ENCODE measurements around the gene DCUN1D3.
"Not testable (repeated sequence)": the region's sequence is repeated elsewhere in the genome, so short reads cannot be mapped to it uniquely, and the experiment has no call there.

The DCUN1D3 gene

DNA sequence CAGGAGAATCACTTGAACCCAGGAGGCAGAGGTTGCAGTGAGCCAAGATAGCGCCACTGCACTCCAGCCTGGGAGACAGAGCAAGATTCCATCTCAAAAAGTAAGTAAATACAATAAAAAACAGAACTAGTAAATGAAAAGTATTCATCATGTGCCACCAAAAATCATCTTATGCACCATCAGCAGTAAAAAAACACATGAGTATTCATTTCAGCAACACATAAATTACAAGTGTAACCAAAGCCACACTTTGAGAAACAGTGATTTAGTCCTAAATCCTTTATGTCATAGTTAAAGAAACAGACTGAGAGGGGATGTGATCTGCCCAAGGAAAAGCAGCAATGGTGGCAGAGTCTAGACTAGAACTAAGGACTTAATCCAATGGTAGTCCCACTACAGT, 13.0 kb downstream of the DCUN1D3 start:
- no peak for DNase-seq

DNA sequence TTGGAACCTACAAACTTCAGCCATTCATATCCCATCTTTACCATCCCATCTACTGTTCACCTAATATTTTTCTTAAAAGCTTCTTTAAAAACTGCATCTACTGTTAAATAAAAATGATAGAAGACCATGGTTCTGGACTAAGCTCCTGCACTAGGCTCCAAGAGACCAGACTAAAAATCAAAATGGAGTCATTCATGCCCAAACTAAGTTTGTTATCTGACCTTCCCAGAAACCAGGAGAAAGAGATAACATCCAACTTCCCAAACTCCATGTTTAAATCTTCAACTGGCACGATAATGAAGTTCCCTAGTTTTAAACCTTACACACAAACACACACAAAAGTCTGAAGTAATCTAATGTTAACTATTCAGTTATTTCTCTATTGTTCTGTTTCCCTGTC, 13.8 kb downstream of the DCUN1D3 start:
- DNase-seq: no peak

DNA sequence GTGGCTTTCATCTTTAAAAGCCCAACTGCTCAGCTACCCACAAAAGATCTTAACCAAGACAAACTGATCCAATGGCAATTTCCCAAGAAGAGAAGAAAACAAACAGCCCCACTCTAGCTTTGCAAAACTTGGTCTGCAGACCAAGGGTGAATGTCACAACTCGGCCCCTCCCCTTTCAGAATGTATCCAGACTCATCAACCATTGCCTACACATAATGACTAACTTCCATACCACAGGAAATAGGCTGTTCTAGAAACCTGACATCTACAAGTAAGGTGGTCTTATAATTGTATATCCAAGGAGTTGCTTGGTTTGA, 16.0 kb downstream of the DCUN1D3 start:
- DNase-seq: no peak

DNA sequence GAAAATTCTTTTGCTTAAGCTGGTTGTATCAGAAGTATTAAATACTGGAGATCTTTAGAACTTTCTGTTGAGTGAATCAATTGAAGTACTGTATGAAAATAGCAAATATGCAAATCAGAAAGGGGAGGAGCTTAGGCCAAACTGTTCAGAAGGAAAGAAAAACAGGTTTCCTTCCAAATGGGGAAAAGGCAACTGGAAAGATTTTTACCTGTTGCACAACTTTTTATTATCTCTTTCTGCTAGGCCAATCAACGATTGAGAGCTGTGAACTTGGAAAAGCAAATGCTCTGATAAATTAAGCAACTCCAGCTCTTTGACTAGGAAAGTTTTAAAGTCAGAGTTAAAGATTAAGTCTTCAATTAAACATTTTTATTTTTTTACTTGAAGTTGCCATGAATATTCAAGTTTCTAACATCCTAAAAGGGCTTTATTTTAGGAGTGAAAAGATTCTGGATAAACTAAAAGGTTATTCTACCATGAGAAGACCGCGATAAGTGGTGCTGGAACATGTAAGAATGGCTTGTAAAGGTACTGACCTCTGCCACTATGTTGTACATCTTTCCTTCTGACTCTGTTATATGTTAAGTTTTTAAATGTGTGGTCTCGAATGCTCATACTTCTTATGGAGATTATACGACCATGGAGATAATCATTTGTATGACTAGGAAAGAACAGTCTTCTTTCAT, 16.5 kb downstream of the DCUN1D3 start:
- DNase-seq: no peak

DNA sequence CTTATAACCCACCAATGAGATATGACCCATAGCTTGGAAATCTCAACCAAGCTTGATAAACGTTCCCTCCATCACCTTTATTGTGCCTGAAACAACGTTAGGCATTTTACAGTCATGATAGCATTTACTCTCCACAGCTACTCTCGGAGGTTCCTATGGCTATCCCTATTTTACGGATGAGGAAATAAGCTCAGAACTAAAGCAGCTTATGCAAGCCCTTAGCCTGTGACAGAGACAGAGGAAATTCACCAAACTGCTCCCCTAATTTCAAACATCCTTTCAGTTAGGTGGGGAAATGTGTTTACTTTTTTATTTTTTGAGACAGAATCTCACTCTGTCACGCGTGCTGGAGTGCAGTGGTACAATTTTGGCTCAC, 18.7 kb downstream of the DCUN1D3 start:
- DNase-seq: no peak

DNA sequence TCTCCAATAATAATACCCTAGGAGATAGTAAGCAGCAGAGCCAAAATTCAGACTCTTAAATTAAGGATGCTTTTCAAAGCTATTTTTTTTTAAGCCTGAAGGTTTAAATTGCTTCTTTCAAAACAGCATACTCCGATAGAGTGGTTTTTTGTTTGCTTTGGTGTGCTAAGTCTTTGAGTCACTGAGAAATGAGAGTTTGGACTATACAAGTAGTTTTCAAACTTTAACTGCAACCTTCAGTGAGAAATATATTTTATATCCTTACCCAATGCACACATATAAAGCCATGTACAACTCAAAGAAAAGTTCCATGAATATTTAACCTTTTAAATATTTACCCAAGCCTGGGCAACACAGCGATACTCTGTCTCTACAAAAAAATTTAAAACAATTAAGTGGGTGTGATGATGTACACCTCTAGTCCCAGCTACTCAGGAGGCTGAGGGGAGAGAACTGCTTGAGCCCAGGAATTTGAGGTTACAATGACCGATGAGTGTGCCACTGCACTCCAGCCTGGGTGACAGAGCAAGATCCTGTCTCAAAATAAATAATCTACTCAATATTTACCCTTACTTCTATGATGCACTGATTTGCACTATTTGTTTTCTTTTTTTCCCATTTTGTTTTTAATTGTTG, 19.2 kb downstream of the DCUN1D3 start:
- no peak for DNase-seq

DNA sequence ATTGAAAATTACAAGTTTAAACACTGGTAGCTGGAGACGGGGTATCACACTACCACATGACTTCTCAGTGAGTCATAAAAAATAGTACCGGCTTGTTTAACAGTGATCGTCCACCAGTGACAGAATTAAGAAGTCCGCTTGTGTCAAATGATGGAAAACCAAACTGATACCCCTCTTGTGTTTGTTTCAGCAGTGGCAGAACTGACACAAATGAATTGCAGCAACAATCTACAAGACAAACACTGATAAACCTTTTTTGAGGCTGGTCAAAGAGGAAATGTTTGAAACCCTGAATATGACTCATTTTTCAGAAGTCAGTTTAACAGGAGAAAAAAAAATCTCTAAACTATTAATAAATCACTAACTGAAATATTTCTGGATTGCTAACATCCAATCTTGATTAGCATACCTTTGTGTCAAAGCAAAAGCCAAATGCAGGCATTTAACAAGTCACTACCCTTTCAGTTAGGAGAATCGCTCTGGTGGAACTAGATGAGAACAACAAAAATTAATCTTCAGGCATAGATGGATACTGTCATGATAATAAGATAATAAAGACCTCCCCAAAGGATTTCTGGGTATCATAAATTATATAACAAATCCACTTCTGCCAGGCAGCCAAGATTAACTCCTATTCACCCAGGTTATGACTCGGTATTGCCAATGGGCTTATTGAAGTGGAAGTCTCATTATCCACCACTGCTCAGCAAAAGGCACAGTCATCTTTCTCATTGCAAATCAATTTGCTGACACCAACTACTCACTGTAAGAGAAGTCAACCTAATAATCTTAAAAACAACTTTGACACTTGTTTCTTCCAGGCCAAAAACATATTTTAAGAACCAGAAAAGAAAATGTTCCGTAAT, 20.8 kb downstream of the DCUN1D3 start:
- DNase-seq: no peak

DNA sequence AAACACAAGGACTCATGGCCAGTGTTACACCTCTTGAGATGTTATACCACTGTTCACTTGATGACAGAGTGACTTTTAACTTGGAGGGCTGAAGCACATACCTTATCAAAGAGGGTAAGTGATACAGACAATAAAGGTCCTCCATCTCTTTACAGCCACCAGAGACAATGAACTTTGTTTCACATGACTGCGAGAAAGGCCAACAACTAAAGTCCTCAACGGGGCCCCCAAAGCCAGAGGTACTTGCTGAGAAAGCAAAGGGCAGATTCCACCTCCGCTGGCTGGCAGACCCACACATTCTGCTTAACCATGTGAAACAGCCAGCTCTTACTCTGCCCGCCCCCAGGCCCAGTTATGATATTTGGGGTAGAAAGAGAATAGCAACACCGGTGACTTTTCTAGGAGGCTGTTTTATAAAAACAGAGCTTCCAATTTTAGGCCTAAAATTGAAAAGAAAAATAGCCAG, 21.4 kb downstream of the DCUN1D3 start:
- DNase-seq: no peak

DNA sequence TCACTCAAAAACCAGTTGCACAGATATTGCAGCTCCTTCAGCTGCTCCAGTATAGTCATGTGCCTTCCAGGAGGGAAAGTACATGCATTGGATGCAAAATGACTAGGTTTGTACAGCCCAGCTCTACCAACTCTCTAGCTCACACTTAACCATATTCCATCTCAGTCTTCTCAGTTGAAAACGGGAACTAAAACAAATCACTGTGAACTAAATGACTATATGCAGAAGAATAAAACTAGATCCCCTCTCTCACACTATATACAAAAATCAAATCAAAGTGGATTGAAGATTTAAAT, 24.9 kb downstream of the DCUN1D3 start:
- DNase-seq: no peak

DNA sequence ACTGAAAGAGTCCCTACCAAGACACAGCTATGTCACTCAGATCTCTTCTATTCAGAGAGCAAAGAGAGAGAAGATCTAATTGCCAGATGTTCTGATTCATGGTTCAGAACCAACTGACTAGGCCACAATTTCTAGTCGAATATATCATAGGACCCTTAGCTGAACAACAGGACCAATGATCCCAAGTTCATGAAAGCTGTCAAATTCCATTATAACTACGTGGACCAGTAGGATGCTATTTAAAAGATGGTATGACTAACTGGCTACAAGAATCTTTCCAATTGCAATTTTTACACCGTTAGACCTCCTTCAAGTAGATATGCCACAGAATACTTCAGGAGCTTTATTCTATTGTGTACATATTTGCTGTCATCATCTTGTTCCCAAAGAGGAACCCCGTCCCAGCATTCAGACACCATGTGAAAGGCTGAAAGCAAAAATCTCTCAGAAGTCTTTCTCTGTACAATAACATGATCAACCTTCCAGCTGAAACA, 26.0 kb downstream of the DCUN1D3 start:
- no peak for DNase-seq

DNA sequence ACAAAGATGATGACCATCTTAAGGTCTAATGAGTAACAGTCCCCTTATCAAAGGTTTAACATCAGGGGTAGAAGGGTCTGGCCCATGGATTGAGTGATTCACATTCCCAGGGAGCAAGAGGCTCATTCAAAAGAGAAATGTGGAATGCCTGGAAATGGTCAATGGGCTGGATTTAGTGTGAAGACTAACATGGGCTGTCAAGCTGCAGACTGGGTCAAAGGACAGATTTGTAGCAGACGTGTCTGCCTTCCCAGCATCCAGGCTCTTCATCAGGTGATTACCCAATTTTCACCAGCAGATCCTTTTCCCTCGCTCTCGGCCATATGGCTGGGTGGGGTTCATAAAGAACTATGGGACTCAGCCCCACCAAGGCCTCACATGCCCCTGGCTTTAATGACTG, 26.8 kb downstream of the DCUN1D3 start:
- peak in 1 of 2 experiments; percentile 43 for DNase-seq

DNA sequence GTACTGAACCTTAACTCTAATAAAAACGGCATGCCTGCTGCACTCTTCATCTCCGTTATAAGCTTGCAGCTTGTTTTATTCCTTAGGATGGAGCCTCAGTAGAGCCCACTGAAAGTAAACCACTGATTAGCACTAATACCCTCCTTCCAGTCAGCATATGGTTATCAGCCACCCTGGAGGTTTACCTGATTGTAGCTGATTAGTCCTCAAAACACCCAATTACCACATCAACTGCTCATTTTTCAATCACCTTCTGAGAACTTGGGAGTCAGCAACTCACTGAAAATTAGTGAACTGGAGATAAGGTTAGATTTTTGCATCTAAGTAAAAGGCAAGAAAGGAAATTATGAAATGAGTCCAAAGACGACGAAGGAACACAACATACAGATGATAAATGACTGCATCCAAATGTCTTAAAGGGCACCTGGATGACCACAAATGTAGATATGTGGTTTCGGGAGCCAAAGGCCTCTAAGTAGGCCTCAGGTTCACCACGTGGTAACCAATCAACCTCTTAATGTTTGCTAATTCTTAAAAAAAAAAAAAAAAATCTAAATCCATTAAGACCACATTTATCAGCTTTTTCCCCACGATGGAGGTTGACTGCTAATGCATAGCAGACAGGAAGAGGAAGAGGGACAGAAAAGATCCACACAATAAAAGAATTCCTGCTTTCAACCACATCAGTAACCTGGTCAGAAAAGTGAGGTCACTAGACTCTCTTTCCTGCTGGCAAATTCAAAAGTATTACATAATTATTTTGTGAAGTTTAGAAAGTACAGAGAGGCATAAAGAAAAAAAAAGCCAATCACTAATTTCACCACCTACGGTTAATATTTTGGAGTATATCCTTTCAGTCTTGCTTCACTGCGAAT, 28.0 kb downstream of the DCUN1D3 start:
- DNase-seq: peak in 1 of 2 experiments; percentile 28

DNA sequence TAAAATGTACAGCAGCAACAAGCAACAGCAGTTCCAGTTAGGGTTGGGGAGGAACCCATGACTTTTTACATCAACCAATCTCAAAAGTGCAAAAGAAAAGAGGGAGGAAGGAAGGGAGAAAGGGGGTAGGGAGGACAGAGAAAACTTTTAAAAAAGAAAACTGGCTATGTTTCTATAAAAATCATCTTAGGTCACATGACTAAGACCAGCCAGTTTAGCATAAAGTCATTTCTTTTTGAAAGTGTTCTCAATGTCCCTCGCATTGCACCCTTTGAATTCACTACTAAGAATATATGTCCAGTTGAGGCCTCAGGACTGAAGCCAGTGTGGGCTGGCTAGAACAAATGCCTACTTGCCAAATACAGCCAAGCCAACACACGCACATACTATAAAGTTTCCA, 28.9 kb downstream of the DCUN1D3 start:
- no peak for DNase-seq

DNA sequence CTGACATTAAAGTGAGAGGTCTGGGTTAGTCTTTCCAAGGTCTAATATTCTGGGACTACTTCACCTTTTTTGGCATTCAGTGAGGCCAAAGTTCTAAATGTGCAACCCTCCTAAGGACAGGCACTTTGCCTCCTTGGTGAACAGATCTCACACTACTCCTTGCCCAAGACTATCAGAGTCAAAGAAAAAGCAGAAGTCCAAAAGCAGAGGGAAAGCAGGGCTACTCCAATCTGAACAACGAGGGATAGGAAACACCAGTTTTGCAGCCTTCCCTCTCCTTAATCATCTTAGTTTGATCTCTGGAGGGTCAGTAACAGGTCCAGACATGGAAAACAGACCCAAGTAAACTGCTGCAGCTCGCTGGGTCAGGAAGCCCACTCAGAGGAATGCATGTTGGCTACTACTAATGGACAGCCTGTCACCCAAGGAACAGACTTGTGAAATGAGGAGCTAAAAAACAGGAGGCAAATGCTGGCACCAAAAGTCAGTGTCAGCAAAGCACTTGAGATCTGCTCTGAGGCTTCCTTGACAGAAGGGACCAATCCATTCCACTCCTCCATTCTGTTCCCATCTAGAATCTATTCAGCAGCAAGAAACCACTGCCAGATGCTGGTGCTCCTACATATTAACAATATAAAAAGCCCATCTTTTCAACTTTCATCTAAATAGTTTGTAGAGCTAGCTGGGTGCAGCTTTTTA, 29.9 kb downstream of the DCUN1D3 start:
- peak; percentile 31 to 67 for DNase-seq

DNA sequence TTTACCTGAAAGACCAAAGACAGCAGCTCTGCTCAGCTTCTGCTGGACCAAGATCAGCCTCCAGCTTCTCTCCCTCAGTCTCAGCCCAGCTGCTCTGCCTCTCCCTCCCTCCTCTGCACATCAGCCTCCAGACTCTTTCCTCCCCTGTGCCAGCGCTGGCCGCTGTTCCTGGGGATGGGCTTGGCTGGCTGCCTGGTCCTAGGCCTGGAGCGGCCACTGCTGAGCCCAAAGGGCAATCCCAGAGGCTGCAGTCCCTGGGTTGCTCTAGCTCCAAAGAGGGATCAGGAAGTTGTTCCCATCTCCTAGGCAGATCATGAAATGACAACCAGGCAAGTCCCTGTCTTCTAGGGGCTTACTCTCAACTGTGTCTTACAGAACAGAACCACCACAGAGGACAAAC, 31.3 kb downstream of the DCUN1D3 start:
- peak; percentile 19 to 44 for DNase-seq

DNA sequence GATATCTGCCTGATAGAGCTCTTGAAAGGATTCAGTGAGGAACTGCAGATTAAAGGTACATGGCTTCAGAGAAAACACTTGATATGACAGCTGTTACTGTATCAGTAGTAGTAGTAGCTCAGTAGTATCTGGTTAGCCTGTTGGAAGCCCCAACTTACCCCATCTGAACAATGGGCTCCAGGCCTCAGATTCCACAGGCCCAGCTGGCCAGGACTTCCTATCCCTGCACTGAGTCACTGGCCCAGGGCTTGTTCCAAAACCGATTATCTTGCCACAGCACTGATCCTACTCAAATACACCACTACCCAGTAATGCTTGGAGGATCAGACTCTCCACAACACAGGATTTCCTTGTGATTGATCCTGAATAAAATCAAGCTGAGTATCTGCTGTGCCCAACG, 32.6 kb downstream of the DCUN1D3 start:
- DNase-seq: no peak

DNA sequence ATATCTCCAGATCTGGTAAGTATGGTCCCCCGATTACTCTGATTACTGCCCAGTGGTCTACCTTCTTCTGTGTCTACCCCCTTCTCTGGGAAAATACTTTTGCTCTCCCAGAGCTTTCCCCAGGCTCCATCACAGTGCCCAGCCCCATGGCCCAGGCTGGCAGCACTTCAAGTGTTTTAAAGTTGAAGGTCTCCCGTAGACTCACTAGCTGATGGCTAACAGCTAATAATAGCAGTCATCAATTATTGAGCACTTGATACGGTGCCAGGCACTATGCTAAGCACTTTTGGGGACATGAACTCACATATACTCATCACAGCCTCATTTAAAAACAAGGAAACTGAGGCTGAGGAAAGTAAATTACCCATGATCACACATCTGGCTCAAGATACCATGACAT, 33.4 kb downstream of the DCUN1D3 start:
- peak; percentile 59 to 62 for DNase-seq

DNA sequence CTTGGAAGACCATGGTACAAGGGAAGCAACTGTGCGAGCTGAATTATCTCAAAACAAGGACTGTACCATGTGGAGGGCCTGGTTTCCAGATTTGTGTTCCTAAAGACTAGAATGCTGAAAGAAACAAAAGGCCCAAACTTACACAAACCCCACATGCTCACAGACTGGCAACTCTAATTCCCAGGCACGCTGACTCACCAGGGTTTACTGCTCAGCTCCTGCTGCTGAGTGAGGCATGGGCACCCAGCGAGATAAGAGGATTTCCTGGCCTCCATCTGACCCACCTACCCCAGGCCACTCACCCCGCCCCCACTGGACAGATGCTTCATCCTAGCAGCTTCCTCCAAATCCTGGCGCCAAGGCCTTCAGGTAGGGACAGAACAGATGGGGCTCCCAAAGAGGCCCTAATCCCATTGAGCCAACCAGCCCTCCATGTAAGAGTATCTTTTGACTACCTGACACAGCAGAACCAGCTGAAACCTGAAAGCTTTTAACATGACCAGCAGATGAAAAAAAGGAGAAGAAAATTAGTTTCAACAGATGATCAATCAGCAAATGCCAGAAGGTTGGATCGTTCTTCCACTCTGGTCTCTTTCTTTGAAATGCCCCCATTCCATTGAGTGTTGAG, 33.9 kb downstream of the DCUN1D3 start:
- DNase-seq: peak; percentile 99 to 100

DNA sequence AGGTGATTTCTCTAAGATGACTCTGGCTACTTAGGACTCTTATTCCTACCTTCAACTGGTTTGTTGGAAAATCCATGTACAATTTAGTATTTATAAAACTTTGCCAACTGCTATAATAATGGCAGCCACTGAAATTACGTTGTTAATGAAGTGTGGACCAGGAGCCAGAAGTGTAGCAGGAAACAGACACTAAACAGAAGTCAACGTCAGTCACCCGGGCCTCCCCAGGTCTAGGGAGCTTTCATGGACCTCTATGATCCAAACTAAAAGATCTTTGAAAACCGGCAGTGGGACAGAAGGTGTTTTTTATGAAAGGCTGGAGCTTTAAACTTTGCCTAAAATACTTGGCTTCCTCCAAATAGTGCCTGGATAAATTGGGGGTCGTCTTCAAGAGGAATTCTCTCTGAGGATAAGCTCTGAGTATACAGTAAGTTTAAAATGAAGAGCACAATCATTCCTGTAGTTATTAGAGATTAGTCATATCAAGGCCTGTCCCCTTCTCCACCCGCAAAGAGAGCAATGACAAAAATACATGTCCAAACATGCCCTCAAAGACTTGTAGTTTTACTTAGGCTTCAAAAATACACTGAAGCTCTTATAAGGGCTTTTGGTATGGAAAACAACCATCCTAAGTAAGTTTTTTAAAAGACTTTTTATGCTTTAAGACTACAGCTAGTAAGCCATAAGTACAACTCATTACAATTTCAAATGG, 34.6 kb downstream of the DCUN1D3 start:
- DNase-seq: peak in 1 of 2 experiments; percentile 66

DNA sequence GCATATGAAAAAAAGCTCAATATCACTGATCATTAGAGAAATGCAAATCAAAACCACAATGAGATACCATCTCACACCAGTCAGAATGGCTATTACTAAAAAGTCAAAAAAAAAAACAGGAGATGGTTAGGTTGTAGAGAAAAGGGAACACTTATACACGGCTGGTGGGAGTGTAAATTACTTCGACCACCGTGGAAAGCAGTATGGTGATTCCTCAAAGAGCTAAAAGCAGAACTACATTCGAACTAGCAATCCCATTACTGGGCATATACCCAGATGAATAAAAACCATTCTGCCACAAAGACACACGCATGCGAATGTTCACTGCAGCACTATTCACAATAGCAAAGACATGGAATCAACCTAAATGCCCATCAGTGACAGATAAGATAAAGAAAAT, 35.8 kb downstream of the DCUN1D3 start:
- not testable (repeated sequence) for DNase-seq

All from NCI-H524 (cell line).